ENCODE data around the gene MROH9.

DNA sequence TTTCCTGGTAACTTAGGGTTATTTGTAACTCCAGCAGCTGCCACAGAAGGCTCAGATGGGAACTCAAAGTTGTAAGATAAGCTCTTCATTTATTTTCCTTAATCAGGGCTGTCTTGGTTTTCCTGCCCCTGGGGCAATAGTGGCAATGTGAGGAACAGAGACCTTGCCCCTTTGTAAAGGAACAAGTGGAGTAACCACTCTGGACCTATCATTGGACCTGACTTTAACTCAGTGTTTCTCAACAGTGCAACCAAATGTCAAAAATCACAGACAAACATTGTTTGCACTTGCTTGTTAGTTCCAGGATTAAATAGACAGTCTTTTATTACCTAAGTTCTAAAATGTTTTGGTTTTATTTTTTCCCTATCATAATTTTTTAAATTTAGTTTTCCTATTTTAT lies 152.6 kb downstream of the MROH9 start:
- TF ChIP-seq, protein P1, sequence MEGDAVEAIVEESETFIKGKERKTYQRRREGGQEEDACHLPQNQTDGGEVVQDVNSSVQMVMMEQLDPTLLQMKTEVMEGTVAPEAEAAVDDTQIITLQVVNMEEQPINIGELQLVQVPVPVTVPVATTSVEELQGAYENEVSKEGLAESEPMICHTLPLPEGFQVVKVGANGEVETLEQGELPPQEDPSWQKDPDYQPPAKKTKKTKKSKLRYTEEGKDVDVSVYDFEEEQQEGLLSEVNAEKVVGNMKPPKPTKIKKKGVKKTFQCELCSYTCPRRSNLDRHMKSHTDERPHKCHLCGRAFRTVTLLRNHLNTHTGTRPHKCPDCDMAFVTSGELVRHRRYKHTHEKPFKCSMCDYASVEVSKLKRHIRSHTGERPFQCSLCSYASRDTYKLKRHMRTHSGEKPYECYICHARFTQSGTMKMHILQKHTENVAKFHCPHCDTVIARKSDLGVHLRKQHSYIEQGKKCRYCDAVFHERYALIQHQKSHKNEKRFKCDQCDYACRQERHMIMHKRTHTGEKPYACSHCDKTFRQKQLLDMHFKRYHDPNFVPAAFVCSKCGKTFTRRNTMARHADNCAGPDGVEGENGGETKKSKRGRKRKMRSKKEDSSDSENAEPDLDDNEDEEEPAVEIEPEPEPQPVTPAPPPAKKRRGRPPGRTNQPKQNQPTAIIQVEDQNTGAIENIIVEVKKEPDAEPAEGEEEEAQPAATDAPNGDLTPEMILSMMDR (IDR thresholded peaks at IDR 0.05 in 8 of 11, conservative IDR thresholded peaks at IDR 0.05 in 3 of 11): no peak
- no peak for TF ChIP-seq POLR2A (IDR thresholded peaks at IDR 0.05)
- no peak for TF ChIP-seq POLR2AphosphoS5 (IDR thresholded peaks at IDR 0.05)
